Gastroesophageal sphincter (tissue), 3 donors: ENCODE data around the gene PCDHA2.

Experiments used
- CTCF ChIP-seq, 4 experiments: fragments of 200-600 bp in 2 of 4; fragments of 450-650 bp in 2 of 4; sonication (generic) in 1 of 4; IDR thresholded peaks; one replicate each; pipeline ENCODE4 v1.5.1; 2017 to 2019; ENCODE audit warnings: antibody characterized with exemption in 4 of 4, mild to moderate bottlenecking in 2 of 4, moderate library complexity in 2 of 4
- POLR2AphosphoS5 ChIP-seq: sonication (generic); formaldehyde crosslinking; IDR thresholded peaks from one replicate; pipeline ENCODE4 v1.6.1; 2017; ENCODE audit warnings: antibody characterized with exemption

GRCh38 chr5:140827704-140828361 is 33.2 kb downstream of the PCDHA2 start, which contains the start of gene PCDHA6:
- TF ChIP-seq CTCF (IDR thresholded peaks at IDR 0.05) (no peak), POLR2AphosphoS5 (no peak)
